Breast epithelium (tissue), 4 donors: ENCODE data around the gene PIP5K1B. TPM values are rescaled to one million over a fixed set of nuclear protein-coding genes. Genes with fewer than 3 reads are reported as not detected.

Source experiments
- DNase-seq, 2 donors: peaks; one replicate each; pipeline ENCODE4 v3.0.0-alpha.2; 2019; ENCODE audit warnings: low spot score in 2 of 2
- H3K27ac ChIP-seq, 2 donors: fragments of 200-600 bp; sonication (generic) in 1 of 2; one replicate each; pipeline ENCODE4 v1.5.1; 2016 to 2019; ENCODE audit warnings: mild to moderate bottlenecking in 1 of 2
- H3K27me3 ChIP-seq, 2 donors: fragments of 200-600 bp; sonication (generic) in 1 of 2; one replicate each; pipeline versions ENCODE4 v1.5.1 to v1.6.0; 2017 to 2019; ENCODE audit warnings: control low read depth in 1 of 2, mild to moderate bottlenecking in 1 of 2
- H3K36me3 ChIP-seq: fragments of 200-600 bp; one replicate; pipeline ENCODE4 v1.5.1; 2019
- H3K4me1 ChIP-seq, 2 donors: fragments of 200-600 bp; sonication (generic); one replicate each; pipeline ENCODE4 v1.5.1; 2016 to 2019; ENCODE audit warnings: control low read depth in 1 of 2
- H3K4me3 ChIP-seq, 3 donors: fragments of 200-600 bp; sonication (generic); 1 replicate in 2 of 3; 2 replicates in 1 of 3; pipeline ENCODE4 v1.5.1; 2016 to 2019; ENCODE audit warnings: mild to moderate bottlenecking in 3 of 3, moderate library complexity in 2 of 3
- H3K9me3 ChIP-seq, 2 donors: fragments of 200-600 bp; sonication (generic) in 1 of 2; one replicate each; pipeline ENCODE4 v1.5.1; 2016 to 2019; ENCODE audit warnings: control low read depth in 1 of 2
- CTCF ChIP-seq, 3 donors: fragments of 450-650 bp; IDR thresholded peaks; one replicate each; pipeline ENCODE4 v1.5.1; 2016 to 2017; ENCODE audit warnings: antibody characterized with exemption in 3 of 3, mild to moderate bottlenecking in 3 of 3, moderate library complexity in 3 of 3
- POLR2A ChIP-seq: fragments of 450-650 bp; IDR thresholded peaks from one replicate; pipeline ENCODE4 v1.6.1; 2016; ENCODE audit warnings: antibody characterized with exemption, mild to moderate bottlenecking, moderate library complexity
- POLR2AphosphoS5 ChIP-seq, 3 donors: sonication (generic); formaldehyde crosslinking; IDR thresholded peaks; one replicate each; pipeline ENCODE4 v1.6.1; 2017; ENCODE audit warnings: antibody characterized with exemption in 3 of 3
- intact Hi-C: fragments of 100-400 bp; cut with DNase I; formaldehyde crosslinking; loops from one replicate; pipeline ENCODE4 v1.15.1; 2023; ENCODE audit warnings: low total_unique reads
- total RNA-seq, 3 donors: library from RNA; depleted of rRNA; stranded (reverse); fragments of >200 nt; gene quantifications; one replicate each; pipeline ENCODE4 v1.1.0, GENCODE V29; 2016

The PIP5K1B gene
- total RNA-seq, 3 donors from 2014 or later, result 0.80 to 11.1 (median 9.8) TPM

GRCh38 chr9:68822596-68823165 lies 117.6 kb downstream of the PIP5K1B start:
- no peak for TF ChIP-seq CTCF (IDR thresholded peaks at IDR 0.05)
- no peaks in the 10 kb centered on the region for H3K9me3 ChIP-seq
- intact Hi-C loops, result no loop called here
- no peaks in the 10 kb centered on the region for H3K4me1 ChIP-seq
- no peak for DNase-seq
- H3K36me3 ChIP-seq, result no peaks in the 10 kb centered on the region
- H3K27ac ChIP-seq, result no peak overlapping the region
- H3K4me3 ChIP-seq, result no peak overlapping the region
- no peaks in the 10 kb centered on the region for H3K27me3 ChIP-seq

GRCh38 chr9:68825762-68826472 lies 120.9 kb downstream of the PIP5K1B start:
- H3K36me3 ChIP-seq, result no peaks in the 10 kb centered on the region
- DNase-seq, result no peak
- TF ChIP-seq POLR2AphosphoS5 (IDR thresholded peaks at IDR 0.05) (no peak), CTCF (IDR thresholded peaks at IDR 0.05) (no peak), POLR2A (no peak)
- intact Hi-C loops, result no loop called here
- no peak overlapping the region for H3K27ac ChIP-seq
- H3K27me3 ChIP-seq, result no peaks in the 10 kb centered on the region
- no peaks in the 10 kb centered on the region for H3K4me1 ChIP-seq
- no peaks in the 10 kb centered on the region for H3K9me3 ChIP-seq
- H3K4me3 ChIP-seq, result no peak overlapping the region

DNA sequence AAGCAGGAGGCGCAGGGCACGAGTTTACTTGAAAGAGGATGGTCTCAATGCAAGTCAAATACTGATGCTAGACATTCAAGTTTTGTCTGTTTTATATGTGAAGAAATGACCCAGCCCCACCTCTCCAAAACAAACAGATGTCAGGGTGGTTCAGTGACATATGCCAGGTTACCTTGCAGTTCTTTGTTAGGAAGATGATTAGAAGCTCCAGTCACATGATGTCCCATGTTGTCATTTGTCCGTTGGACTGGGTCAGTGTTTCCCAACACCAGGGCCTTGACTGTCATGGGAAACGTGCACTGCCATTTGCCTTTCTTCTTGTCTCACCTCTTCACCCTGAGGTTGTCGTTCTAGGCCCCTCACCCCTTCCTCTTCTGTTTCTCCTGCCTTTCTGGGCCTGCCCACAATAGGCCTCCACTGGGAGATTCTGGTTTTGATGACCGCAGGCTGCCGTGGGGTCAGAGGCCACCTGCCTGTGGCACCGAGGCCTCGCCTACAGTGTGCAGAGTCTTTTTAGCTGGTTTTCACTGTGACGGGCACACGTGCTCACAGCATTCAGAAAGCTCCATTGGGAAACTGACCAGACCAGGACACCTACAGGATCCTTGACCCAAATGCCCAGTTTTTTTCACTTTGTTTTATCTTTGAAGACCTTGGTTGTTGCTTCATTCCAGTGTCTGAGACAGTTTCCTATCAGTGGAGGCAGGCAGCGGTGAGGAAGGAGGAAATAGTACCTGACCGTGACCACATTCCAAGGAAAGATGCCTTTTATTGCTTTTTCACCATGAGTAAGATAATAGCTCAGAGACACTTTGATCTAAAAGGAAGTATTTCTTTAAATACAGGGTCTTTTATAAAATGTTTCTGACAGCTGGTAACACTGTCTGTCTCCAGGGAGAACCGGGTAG lies 123.1 kb downstream of the PIP5K1B start:
- TF ChIP-seq POLR2AphosphoS5 (IDR thresholded peaks at IDR 0.05), result no peak
- no peak for TF ChIP-seq POLR2A
- TF ChIP-seq CTCF (IDR thresholded peaks at IDR 0.05), result no peak
- H3K9me3 ChIP-seq, result no peaks in the 10 kb centered on the region
- H3K4me3 ChIP-seq, result no peak overlapping the region
- no peaks in the 10 kb centered on the region for H3K4me1 ChIP-seq
- intact Hi-C loops, result no loop called here
- H3K27me3 ChIP-seq, result no peaks in the 10 kb centered on the region
- no peak for DNase-seq
- no peaks in the 10 kb centered on the region for H3K36me3 ChIP-seq
- H3K27ac ChIP-seq, result no peak overlapping the region

GRCh38 chr9:68832101-68832500 lies 127.1 kb downstream of the PIP5K1B start:
- TF ChIP-seq POLR2A, result no peak
- no peak for TF ChIP-seq POLR2AphosphoS5 (IDR thresholded peaks at IDR 0.05)
- TF ChIP-seq CTCF (IDR thresholded peaks at IDR 0.05), result no peak
- intact Hi-C loops, result no loop called here

More at GRCh38 chr9:68832101-68832500, 127.1 kb downstream of the PIP5K1B start:
- Histone ChIP-seq H3K9me3 (no peaks in the 10 kb centered on the region), H3K27ac (no peak overlapping the region), H3K4me3 (no peak overlapping the region), H3K27me3 (no peaks in the 10 kb centered on the region), H3K4me1 (no peaks in the 10 kb centered on the region), H3K36me3 (no peaks in the 10 kb centered on the region)
- no peak for DNase-seq
